ENCODE results near the gene TRAPPC3L. TPM values are rescaled to one million over a fixed set of nuclear protein-coding genes. Genes with fewer than 3 reads are reported as not detected.

TRAPPC3L gene
- total and polyA plus RNA-seq, 9 of the 15 experiments (the other 6 are each of a cell fraction or from before 2014, with no cell fraction given): not detected

DNA sequence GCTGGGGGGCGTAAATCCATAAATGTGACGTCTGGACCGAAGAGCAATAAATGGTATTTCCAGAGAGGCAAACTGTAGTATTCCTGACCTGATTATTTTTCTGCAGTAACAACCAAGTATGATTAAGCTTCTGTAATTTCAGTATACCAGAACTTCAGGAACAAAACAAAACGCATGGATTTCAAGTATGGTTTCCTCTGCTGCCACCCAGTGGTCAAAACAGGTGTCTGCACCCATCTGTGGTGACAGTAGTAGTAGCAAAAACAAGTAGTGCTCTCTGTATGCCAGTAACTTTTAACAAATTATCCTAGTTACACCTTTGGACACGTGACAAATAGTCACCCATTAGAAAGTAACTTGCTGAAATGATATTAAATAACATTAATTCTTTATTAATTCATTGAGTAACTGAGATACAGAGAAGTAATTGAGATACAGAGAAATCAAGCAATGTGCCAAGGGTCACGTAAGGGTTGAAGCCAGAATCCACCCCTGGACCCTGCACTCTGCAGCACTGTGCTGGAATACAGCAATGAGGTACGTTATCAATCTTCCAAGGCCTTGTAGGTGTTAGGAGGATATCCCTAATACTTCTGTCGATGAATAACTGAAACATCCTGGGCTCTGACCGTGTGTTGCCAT is 16.0 kb upstream of the TRAPPC3L start (continued):
- TF ChIP-seq, protein P1, sequence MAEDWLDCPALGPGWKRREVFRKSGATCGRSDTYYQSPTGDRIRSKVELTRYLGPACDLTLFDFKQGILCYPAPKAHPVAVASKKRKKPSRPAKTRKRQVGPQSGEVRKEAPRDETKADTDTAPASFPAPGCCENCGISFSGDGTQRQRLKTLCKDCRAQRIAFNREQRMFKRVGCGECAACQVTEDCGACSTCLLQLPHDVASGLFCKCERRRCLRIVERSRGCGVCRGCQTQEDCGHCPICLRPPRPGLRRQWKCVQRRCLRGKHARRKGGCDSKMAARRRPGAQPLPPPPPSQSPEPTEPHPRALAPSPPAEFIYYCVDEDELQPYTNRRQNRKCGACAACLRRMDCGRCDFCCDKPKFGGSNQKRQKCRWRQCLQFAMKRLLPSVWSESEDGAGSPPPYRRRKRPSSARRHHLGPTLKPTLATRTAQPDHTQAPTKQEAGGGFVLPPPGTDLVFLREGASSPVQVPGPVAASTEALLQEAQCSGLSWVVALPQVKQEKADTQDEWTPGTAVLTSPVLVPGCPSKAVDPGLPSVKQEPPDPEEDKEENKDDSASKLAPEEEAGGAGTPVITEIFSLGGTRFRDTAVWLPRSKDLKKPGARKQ (CRISPR knock-in tag; IDR thresholded peaks at IDR 0.05): no peak
- TF ChIP-seq HNRNPUL1 (IDR thresholded peaks at IDR 0.05; ENCODE audit: low read length) (no peak), RBM34 (IDR thresholded peaks at IDR 0.05; ENCODE audit: borderline replicate concordance, insufficient read depth, low read length) (no peak), ZNF830 (CRISPR knock-in tag; IDR thresholded peaks at IDR 0.05) (no peak), FUS (optimal IDR thresholded peaks at IDR 0.05; ENCODE audit: low read depth, low read length) (no peak), BDP1 (IDR thresholded peaks at IDR 0.05; ENCODE audit: insufficient read depth, insufficient read length) (no peak)
- TF ChIP-seq, protein P2, sequence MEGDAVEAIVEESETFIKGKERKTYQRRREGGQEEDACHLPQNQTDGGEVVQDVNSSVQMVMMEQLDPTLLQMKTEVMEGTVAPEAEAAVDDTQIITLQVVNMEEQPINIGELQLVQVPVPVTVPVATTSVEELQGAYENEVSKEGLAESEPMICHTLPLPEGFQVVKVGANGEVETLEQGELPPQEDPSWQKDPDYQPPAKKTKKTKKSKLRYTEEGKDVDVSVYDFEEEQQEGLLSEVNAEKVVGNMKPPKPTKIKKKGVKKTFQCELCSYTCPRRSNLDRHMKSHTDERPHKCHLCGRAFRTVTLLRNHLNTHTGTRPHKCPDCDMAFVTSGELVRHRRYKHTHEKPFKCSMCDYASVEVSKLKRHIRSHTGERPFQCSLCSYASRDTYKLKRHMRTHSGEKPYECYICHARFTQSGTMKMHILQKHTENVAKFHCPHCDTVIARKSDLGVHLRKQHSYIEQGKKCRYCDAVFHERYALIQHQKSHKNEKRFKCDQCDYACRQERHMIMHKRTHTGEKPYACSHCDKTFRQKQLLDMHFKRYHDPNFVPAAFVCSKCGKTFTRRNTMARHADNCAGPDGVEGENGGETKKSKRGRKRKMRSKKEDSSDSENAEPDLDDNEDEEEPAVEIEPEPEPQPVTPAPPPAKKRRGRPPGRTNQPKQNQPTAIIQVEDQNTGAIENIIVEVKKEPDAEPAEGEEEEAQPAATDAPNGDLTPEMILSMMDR (IDR thresholded peaks at IDR 0.05 in 2 of 3, conservative IDR thresholded peaks at IDR 0.05 in 1 of 3; ENCODE audit: insufficient read depth in 2 of 3, low read depth in 1 of 3, low read length in 3 of 3): peak; percentile 76 to 88 (median 84)
- TF ChIP-seq, protein P3, sequence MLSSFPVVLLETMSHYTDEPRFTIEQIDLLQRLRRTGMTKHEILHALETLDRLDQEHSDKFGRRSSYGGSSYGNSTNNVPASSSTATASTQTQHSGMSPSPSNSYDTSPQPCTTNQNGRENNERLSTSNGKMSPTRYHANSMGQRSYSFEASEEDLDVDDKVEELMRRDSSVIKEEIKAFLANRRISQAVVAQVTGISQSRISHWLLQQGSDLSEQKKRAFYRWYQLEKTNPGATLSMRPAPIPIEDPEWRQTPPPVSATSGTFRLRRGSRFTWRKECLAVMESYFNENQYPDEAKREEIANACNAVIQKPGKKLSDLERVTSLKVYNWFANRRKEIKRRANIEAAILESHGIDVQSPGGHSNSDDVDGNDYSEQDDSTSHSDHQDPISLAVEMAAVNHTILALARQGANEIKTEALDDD (IDR thresholded peaks at IDR 0.05): 0 out of 2 replicates have a peak, but pooled peaks have one; percentile 18
- TF ChIP-seq, protein P4, sequence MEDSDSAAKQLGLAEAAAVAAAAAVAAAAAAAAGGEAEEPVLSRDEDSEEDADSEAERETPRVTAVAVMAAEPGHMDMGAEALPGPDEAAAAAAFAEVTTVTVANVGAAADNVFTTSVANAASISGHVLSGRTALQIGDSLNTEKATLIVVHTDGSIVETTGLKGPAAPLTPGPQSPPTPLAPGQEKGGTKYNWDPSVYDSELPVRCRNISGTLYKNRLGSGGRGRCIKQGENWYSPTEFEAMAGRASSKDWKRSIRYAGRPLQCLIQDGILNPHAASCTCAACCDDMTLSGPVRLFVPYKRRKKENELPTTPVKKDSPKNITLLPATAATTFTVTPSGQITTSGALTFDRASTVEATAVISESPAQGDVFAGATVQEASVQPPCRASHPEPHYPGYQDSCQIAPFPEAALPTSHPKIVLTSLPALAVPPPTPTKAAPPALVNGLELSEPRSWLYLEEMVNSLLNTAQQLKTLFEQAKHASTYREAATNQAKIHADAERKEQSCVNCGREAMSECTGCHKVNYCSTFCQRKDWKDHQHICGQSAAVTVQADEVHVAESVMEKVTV (CRISPR knock-in tag; IDR thresholded peaks at IDR 0.05): peak; percentile 64
